ENCODE data around the gene KCNE1.
"Not testable (repeated sequence)": the region's sequence is repeated elsewhere in the genome, so short reads cannot be mapped to it uniquely, and the experiment has no call there.

Gene KCNE1

DNA sequence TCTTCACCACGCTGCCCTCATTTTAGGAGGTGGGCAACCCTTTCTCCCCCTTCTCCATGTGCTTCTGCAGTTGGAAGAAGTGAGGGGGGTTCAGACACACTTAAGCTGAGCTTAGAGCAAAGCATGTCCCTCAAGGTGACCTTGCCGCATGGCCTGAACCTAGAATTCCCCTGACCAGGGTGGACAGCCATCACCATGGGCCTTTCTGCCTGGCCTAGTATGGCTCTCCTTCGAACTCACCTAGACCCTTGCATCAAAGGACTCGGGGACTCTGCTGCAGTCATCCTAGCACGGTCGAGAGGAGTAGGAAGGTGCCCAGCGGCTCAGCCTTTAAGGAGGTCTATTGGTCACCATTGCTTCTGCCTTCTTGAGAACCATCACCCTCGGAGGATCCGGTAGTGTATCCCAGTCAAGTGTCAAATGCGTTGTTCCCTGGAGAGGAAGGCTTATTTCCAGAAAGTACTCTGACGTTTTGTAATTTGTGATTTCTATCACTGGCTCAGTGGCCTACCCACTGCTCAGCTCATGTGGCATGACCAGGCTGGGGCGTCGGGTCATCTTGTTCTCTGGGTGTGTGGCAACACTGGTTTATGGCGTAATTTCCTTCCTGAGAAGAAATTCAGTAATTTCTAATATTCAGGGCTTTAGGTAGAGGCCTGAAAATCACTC, at the start of gene KCNE1:
TSS of gene KCNE1 (minus strand) at position 424 of the 669 bp plus-strand sequence. CDS start 62,576 bp downstream, outside the sequence.
- DNase-seq (ENCODE audit: low spot score) = no peak

DNA sequence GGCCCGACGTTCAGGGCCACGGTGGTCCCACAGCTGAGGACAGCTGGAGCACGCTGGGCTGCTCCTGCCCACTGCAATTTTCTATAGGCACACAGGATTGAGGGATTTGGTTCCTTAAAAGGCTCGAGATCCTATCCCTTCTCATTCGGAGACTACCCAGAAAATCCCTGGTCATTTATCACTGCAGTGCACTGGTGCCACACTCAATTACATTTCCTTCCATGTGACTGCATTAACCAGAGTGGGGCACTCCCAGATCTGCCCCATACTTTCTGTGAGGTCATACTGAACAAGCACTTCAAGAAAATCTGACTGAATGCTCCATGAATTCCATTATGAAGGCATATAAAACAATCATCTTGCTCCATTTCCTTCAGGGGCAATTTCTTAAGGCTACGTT, 49.8 kb upstream of the KCNE1 start:
- DNase-seq (ENCODE audit: low spot score) = no peak

- peak; percentile 68 for DNase-seq (ENCODE audit: low spot score)
Observed at GRCh38 chr21:34560609-34561008, 48.6 kb upstream of the KCNE1 start.

DNA sequence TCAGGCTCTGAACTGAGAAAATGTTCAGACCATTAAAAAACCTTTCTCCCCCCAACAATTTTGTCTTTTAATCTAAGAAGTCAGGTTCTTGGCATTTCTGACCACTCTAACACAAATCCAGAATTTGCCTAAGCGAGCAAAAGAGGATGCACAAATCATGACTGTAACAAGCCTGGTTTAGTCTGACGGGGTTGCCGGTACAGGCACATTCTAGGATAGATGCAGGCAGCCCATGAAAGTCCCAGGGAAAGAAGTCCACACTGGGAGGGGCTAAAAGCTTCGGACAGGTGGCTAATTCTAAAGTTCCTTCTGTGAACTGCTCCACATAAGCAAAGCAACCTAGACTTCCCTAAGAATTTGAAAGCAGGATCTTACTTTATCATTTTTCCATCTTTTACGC, 48.0 kb upstream of the KCNE1 start:
- no peak for DNase-seq (ENCODE audit: low spot score)

- peak; percentile 92 for DNase-seq (ENCODE audit: low spot score)
Observed at GRCh38 chr21:34559089-34559631, 47.1 kb upstream of the KCNE1 start.

- no peak for DNase-seq (ENCODE audit: low spot score)
Observed at GRCh38 chr21:34558166-34558565, 46.2 kb upstream of the KCNE1 start.

DNA sequence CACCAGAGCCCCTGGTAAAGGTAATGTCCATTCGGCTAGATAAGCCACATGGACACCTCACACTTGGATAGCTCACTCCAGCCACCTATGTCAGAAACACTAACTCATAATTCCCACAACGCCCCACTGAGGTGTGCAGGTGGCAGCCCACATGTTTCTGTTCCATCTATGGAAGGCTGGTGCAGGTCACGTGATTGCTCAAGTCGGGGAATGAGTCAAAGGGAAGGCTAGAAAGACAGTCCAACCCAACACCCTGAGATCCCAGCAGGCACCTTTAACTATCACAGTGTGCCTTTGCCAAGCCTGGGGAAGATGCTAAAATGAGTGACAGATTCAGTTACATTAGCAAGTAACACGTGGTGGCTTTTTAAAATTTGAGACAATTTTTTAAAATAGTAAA, 45.3 kb upstream of the KCNE1 start:
- no peak for DNase-seq (ENCODE audit: low spot score)

DNA sequence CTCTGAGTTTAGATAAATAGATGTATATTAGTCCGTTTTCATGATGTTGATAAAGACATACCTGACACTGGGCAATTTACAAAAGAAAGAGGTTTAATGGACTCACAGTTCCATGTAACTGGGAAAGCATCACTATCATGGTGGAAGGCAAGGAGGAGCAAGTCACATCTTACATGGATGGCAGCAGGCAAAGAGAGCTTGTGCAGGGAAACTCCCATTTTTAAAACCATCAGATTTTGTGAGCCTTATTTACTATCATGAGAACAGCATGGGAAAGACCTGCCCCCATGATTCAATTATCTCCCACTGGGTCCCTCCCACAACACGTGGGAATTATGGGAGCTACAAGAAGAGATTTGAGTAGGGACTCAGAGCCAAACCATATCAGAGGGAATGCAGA, 42.7 kb upstream of the KCNE1 start:
- not testable (repeated sequence) for DNase-seq (ENCODE audit: low spot score)

GRCh38 chr21:34554227-34554626, 42.2 kb upstream of the KCNE1 start:
- DNase-seq (ENCODE audit: low spot score) = no peak

DNA sequence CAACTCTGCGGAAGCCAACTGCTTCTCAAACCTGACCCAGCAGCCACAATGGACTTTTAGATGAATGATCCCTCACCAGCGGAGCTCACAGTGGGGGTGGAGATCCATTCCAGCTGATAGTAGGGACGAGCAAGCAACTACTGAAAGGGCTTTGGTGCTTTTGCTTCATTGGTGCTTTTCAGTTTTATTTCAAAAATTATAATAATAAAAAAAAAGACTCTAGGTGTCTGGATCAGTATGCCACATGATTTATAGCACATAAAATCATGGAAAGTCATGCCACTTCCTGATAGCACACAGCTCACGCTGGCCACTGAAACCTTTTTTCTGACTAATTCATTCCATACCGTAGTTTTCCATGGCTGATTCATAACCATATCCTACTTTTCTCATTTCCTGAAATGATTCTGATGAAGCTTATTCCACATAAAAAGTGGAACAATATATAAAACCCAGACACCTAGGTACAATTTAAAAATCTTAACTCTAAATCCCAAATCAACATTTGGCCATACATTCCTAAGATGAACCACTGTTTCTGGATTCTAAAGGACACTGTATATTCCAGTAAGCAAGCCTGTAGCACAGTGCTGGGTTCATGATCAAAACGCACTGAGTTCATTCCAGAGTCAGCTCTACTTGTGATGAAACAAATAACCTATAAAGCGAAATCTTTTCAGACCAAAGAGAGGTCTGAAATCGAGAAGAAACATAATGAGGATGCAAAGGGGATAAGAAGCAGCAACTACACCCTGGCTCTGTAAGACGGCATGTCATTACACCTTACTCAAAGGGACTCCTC, 41.3 kb upstream of the KCNE1 start:
- DNase-seq (ENCODE audit: low spot score) = peak; percentile 59

DNA sequence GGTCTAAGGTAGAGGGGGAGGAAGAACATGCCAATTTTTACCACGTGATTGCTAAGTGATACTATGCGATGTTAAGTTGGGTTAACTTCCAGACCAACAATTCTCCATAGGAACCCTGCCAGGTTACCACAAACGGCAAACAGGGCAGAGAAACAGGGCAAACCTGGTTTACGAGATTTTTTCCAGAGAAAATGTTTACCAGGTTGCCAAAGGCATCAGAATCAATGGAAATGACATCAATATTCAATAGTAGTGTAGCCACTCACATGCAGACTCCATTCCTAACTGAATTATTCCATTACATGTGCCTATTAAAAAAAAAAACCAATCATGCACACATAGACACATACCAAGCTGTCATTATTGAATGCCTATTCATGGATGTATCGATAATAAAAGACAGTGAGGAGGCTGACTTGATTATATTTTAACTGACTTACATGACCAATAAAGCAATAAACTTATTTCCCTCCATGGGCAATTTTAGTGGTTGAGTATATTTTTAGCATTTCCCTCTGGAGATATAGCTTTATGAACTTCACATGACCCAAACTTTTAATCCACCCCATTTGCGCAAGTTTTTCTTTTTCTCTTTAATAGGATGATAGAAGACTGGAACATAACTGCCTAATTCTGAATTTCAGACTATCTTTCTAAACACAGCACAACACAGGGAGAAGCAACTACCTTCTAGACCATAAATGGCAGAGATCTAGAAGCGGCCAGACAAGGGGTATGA, 40.5 kb upstream of the KCNE1 start:
- DNase-seq (ENCODE audit: low spot score) = no peak

GRCh38 chr21:34550182-34550799, 38.3 kb upstream of the KCNE1 start:
- no peak for DNase-seq (ENCODE audit: low spot score)

- DNase-seq (ENCODE audit: low spot score) = no peak
Observed at GRCh38 chr21:34548781-34549376, 36.9 kb upstream of the KCNE1 start.

- no peak for DNase-seq (ENCODE audit: low spot score)
Observed at GRCh38 chr21:34546542-34546941, 34.5 kb upstream of the KCNE1 start.

DNA sequence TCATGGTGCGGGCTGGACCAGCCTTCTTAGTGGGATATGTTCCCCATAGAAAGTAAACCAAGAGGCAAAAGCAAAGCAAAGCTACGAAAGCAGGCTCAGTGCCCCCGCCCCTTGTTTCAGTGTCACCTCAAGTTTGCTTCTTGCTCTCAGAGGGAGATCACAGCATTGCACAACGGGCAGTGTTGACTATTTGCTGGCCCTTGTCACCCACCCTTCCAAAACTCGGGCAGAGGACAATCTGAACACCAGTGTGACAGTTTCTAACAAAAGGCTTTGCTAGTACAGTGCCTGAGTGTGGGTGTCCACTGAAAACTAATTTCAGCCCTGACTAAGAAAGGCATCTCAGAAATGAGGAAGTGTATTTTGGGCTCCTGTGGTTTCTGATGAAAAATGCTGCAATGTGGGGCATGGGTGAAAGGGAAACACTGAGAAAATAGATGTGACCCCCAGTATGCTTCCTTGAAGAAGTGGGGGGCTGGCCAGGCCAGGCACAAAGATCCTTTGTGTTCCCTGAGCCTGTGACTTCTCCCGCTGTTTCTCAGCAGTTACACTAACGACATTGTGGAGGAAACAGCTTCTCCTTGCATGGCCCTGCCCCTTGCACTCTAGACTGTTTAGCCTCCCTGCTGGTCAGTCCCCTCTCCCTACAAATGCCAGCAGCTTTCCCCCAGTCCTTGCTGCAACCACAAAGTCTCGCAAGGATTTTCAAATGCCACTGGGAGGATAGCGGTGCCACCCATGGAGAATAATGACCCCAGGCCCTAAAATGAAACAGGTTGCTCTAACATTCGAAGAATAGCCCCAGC, 33.3 kb upstream of the KCNE1 start:
- peak; percentile 71 for DNase-seq (ENCODE audit: low spot score)

DNA sequence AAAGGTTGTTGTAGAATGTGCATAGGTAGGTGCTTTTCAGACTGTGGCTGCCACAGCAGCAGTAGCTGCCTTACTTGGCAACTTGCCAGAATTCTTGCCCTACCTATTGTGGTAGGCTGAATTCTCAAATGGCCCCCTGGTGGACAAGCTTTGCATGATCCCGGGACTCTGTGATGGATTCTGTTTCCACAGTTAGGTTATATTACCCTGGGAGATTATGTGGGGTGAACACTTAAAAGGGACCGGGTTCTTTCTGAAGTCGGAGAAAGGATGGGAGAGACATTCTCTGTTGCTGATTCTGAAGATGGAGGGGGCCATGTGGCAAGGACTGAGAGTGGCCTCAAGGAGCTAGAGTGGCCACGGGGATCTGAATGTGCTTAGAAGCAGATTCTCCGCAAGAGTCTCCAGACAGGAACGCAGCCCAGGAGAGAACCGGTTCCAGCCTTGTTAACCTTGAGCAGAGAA, 32.1 kb upstream of the KCNE1 start:
- DNase-seq (ENCODE audit: low spot score) = no peak

- no peak for DNase-seq (ENCODE audit: low spot score)
Observed at GRCh38 chr21:34543017-34543416, 31.0 kb upstream of the KCNE1 start.

DNA sequence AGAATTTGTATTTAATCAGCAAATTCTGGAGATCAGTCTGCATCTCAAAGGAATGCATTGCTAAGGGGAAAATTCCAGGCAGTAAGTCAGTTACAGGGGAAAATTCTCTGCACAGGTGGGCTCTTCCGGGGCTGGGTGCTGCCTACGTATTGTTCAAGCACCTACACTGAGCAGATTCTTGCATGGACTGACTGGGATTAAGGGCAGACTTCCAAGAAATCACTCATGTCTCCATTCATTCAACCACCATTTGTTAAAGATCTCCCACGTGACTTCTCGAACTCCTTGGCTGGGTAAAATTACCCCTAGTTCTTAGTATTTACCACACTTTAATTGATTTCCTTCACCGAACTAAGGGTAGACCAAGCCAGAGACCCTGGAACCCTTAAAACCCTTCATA, 28.2 kb upstream of the KCNE1 start:
- DNase-seq (ENCODE audit: low spot score) = no peak

GRCh38 chr21:34537838-34538237, 25.8 kb upstream of the KCNE1 start:
- no peak for DNase-seq (ENCODE audit: low spot score)

DNA sequence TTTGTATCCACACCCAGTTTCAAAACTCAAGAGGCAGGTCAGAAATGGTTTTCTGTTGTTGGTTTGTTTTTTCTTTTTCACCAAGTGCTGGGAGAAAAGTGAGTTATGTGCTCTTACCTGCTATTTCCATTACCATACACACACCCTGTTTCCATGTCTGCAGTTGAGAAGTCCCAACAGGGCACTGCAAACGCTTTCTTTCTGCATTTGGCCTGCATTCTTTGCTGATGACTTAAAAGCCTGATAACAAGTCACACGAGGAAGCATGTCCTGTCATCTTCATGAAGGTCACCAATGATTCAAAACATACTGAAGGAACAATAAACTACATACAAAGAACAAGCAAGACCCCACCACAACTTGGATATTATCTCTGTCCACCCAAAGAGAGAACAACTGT, 24.8 kb upstream of the KCNE1 start:
- DNase-seq (ENCODE audit: low spot score) = no peak

DNA sequence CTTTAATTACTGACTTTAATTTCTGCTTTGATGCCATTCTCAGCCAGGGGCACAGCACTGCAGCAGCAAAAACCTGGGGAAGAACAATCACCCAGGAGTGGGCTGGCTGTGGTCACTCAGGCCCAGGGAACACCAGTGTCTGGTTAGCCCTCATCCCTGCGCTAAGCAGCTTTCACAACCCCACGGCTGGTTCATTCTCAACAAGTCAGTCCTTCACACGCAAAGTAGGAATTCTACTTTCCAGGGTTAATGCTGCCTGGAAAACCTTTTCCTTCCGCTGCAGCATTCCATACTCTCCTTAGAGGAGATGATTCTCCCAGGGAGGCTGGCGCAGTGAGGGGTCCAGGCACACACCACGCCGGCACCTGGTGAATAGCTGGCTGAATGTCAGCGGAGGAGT, 24.3 kb upstream of the KCNE1 start:
- no peak for DNase-seq (ENCODE audit: low spot score)
